OCI-LY1 (cell line): Measurements from ENCODE around the gene KIF23.

Experiments
- H2AFZ ChIP-seq: fragments of 200-600 bp; sonication (generic), shearing (Covaris generic); 2 replicates; pipeline ENCODE4 v1.6.0; 2014; ENCODE audit warnings: antibody characterized with exemption, mild to moderate bottlenecking, low read length
- H3F3A ChIP-seq: fragments of 200-600 bp; sonication (generic), shearing (Covaris generic); 2 replicates; pipeline ENCODE4 v1.6.0; 2014; ENCODE audit warnings: mild to moderate bottlenecking, antibody characterized with exemption, low read length, moderate library complexity; ENCODE audit not compliant: insufficient read depth
- H3K27ac ChIP-seq: fragments of 200-600 bp; sonication (generic); 2 replicates; pipeline ENCODE4 v1.5.1; 2014; ENCODE audit warnings: low read length, mixed run types, mild to moderate bottlenecking, low read depth; ENCODE audit not compliant: poor library complexity, severe bottlenecking
- H3K27me3 ChIP-seq: fragments of 200-600 bp; sonication (generic); 2 replicates; pipeline ENCODE4 v1.6.0; 2014; ENCODE audit warnings: antibody characterized with exemption, mild to moderate bottlenecking, low read length, moderate library complexity; ENCODE audit not compliant: insufficient read depth
- H3K36me3 ChIP-seq: fragments of 200-600 bp; sonication (generic); 2 replicates; pipeline ENCODE4 v1.6.1; 2014; ENCODE audit warnings: mild to moderate bottlenecking, antibody characterized with exemption, low read length, moderate library complexity, mixed read lengths; ENCODE audit not compliant: insufficient read depth
- H3K4me1 ChIP-seq: fragments of 200-600 bp; sonication (generic); 2 replicates; pipeline ENCODE4 v1.5.1; 2014; ENCODE audit warnings: mild to moderate bottlenecking, low read length, moderate library complexity; ENCODE audit not compliant: insufficient read depth, severe bottlenecking
- H3K4me2 ChIP-seq: fragments of 200-600 bp; sonication (generic), shearing (Covaris generic); 2 replicates; pipeline ENCODE4 v1.6.1; 2014; ENCODE audit warnings: low read length
- H3K4me3 ChIP-seq: fragments of 200-600 bp; sonication (generic); 2 replicates; pipeline ENCODE4 v1.5.1; 2014; ENCODE audit warnings: low read length, low read depth, mild to moderate bottlenecking, mixed read lengths; ENCODE audit not compliant: poor library complexity, severe bottlenecking
- H3K79me2 ChIP-seq: fragments of 200-600 bp; shearing (Covaris generic); 2 replicates; pipeline ENCODE4 v1.6.1; 2016; ENCODE audit warnings: mixed run types, low read length, mixed read lengths; ENCODE audit not compliant: insufficient read depth
- H3K9ac ChIP-seq: fragments of 200-600 bp; sonication (generic), shearing (Covaris generic); 2 replicates; pipeline ENCODE4 v1.6.1; 2014; ENCODE audit warnings: mild to moderate bottlenecking, low read length, mixed read lengths
- H3K9me2 ChIP-seq: fragments of 200-600 bp; sonication (generic), shearing (Covaris generic); 2 replicates; pipeline ENCODE4 v1.6.1; 2014; ENCODE audit warnings: low read depth, mild to moderate bottlenecking, low read length, mixed read lengths
- H3K9me3 ChIP-seq: fragments of 200-600 bp; shearing (Covaris generic); 2 replicates; pipeline ENCODE4 v1.6.1; 2014; ENCODE audit warnings: low read length, mixed read lengths
- H4K20me1 ChIP-seq: fragments of 200-600 bp; sonication (generic), shearing (Covaris generic); 2 replicates; pipeline ENCODE4 v1.6.0; 2016; ENCODE audit warnings: mild to moderate bottlenecking, low read length; ENCODE audit not compliant: insufficient read depth
- EZH2 ChIP-seq: fragments of 200-600 bp; sonication (generic), shearing (Covaris generic); IDR thresholded peaks from 2 replicates; pipeline ENCODE4 v1.8.0; 2017; ENCODE audit warnings: borderline replicate concordance, mixed run types, mild to moderate bottlenecking, antibody characterized with exemption, low read length, moderate library complexity, mixed read lengths
- TF ChIP-seq, protein P1 (sequence below): fragments of 200-600 bp; sonication (generic), shearing (Covaris generic); IDR thresholded peaks from 2 replicates; pipeline ENCODE4 v1.5.1; 2017; ENCODE audit warnings: mild to moderate bottlenecking, antibody characterized with exemption, low read length, moderate library complexity, mixed read lengths

KIF23 gene

DNA sequence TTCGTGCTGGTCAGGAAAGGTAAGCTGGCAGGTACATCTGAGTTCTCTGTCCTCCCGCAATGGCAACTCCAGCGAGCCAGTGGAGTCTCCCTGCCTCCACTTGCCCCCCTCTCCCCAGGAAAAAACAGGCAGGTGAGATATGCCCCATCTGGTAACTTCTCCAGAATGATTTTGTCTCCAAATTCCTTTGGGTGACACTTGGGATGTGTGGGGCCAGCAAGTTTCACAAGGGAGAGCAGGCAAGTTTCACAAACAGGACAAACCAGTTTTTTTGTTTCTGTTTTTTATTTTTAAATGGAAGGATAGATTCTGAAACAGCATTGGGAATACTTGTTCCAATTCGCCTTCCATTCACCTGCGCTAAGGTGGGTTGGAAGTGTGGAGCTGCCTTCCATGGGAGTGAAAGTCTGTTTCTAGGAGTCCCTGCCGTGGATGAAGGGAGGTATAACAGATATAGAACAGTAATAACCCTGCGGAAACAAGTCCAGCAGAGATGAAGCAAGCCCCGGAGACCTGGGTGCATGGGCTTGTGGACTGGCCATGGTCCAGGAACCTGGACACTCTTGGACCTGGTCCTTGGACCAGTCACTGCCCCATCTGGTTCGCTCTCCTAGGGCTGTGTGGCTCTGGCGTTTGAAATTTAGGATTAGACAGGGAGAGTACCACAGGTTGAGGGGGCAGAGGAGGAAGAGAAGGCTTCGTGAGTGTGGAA lies 22.9 kb upstream of the KIF23 start:
- no peaks in the 10 kb centered on the region for H3K9me3 ChIP-seq
- TF ChIP-seq, protein P1, sequence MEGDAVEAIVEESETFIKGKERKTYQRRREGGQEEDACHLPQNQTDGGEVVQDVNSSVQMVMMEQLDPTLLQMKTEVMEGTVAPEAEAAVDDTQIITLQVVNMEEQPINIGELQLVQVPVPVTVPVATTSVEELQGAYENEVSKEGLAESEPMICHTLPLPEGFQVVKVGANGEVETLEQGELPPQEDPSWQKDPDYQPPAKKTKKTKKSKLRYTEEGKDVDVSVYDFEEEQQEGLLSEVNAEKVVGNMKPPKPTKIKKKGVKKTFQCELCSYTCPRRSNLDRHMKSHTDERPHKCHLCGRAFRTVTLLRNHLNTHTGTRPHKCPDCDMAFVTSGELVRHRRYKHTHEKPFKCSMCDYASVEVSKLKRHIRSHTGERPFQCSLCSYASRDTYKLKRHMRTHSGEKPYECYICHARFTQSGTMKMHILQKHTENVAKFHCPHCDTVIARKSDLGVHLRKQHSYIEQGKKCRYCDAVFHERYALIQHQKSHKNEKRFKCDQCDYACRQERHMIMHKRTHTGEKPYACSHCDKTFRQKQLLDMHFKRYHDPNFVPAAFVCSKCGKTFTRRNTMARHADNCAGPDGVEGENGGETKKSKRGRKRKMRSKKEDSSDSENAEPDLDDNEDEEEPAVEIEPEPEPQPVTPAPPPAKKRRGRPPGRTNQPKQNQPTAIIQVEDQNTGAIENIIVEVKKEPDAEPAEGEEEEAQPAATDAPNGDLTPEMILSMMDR: no peak
- no peak for TF ChIP-seq EZH2
- no peaks in the 10 kb centered on the region for H3F3A ChIP-seq
- H3K27me3 ChIP-seq: no peaks in the 10 kb centered on the region
- no peak overlapping the region for H2AFZ ChIP-seq
- no peaks in the 10 kb centered on the region for H4K20me1 ChIP-seq
- no peaks in the 10 kb centered on the region for H3K79me2 ChIP-seq
- no peak overlapping the region for H3K4me3 ChIP-seq
- no peak overlapping the region for H3K27ac ChIP-seq
- peaks cover 4% of the 10 kb centered on the region for H3K4me1 ChIP-seq
- H3K9ac ChIP-seq: no peak overlapping the region
- no peaks in the 10 kb centered on the region for H3K9me2 ChIP-seq
- H3K4me2 ChIP-seq: no peak overlapping the region
- no peaks in the 10 kb centered on the region for H3K36me3 ChIP-seq

DNA sequence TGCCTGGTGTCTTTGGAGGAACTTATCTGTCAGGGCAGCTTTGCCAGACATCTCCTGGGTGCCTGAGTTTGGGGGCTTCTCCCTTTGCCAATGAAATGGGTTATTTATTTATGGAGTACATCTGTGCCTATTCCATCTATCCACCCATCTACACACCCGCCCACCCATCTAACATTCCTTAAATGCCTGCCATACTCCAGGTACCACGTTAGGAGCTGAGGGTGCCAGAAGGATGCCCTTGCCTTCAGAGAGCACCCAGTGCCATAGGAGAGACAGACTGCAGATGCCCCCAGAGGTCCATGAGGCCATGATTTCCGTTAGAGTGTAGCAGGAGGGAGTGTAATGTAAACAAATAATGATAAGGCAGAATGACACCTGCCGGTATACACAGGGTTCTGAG lies 21.8 kb upstream of the KIF23 start:
- Histone ChIP-seq H3K9me2 (no peaks in the 10 kb centered on the region), H2AFZ (no peak overlapping the region), H3F3A (no peaks in the 10 kb centered on the region), H3K4me1 (peaks cover 4% of the 10 kb centered on the region), H3K9me3 (no peaks in the 10 kb centered on the region), H3K79me2 (no peaks in the 10 kb centered on the region), H4K20me1 (no peaks in the 10 kb centered on the region), H3K27me3 (no peaks in the 10 kb centered on the region), H3K36me3 (no peaks in the 10 kb centered on the region), H3K9ac (no peak overlapping the region), H3K27ac (no peak overlapping the region), H3K4me2 (no peak overlapping the region), H3K4me3 (no peak overlapping the region)
- TF ChIP-seq, protein P1: no peak
- TF ChIP-seq EZH2: no peak

DNA sequence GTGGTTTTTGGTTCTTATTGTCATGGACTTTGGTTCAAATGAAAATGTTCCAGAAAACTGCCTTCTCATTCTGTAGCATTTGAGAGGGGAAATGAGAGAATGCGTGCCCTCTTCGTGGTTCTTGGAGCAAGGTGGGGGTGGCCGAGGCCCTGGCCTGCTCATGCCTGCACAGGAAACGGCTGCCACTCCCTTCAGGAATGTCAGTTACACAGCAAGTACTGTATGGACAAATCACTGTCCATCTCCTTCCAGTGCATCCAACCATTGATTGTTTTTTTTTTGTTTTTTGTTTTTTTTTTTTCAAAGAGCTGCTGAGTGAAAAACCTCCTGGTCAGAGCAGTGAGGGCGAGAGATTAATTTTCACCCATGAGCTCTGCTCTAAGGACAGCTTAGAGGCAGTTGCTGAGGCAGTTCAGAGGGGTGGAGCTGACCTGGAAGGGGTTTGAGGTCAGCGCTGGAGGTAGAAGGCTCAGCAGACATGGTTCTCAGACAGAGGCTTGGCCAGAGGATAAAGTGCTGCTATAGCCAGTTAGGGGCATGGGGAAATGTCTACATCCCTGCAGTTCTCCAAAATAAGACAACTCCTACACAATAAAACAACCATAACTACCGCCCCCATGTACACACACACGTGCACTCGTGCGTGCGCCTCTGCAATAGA lies 20.2 kb upstream of the KIF23 start:
- Histone ChIP-seq H2AFZ (no peak overlapping the region), H3K4me2 (peak overlapping the region; percentile 48), H4K20me1 (no peaks in the 10 kb centered on the region), H3K9me2 (no peaks in the 10 kb centered on the region), H3K9me3 (no peaks in the 10 kb centered on the region), H3K27ac (no peak overlapping the region), H3K36me3 (no peaks in the 10 kb centered on the region), H3K4me1 (peaks cover 4% of the 10 kb centered on the region), H3K9ac (no peak overlapping the region; the same call in 1 of the 2 replicates), H3K4me3 (peak overlapping the region; percentile 24), H3K27me3 (no peaks in the 10 kb centered on the region), H3F3A (no peaks in the 10 kb centered on the region), H3K79me2 (no peaks in the 10 kb centered on the region)
- TF ChIP-seq, protein P1: no peak
- no peak for TF ChIP-seq EZH2
